ENCODE measurements around the gene CYSLTR2.

Gene CYSLTR2

GRCh38 chr13:48731001-48731658 lies 77.4 kb downstream of the CYSLTR2 start:
- no peak overlapping the region for H3K4me3 ChIP-seq (ENCODE audit: low read depth, low read length)
- DNase-seq (ENCODE audit: low read depth): no peak
- TF ChIP-seq, protein P1, sequence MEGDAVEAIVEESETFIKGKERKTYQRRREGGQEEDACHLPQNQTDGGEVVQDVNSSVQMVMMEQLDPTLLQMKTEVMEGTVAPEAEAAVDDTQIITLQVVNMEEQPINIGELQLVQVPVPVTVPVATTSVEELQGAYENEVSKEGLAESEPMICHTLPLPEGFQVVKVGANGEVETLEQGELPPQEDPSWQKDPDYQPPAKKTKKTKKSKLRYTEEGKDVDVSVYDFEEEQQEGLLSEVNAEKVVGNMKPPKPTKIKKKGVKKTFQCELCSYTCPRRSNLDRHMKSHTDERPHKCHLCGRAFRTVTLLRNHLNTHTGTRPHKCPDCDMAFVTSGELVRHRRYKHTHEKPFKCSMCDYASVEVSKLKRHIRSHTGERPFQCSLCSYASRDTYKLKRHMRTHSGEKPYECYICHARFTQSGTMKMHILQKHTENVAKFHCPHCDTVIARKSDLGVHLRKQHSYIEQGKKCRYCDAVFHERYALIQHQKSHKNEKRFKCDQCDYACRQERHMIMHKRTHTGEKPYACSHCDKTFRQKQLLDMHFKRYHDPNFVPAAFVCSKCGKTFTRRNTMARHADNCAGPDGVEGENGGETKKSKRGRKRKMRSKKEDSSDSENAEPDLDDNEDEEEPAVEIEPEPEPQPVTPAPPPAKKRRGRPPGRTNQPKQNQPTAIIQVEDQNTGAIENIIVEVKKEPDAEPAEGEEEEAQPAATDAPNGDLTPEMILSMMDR (IDR thresholded peaks at IDR 0.05; ENCODE audit: control insufficient read depth, extremely low read depth, insufficient read depth): no peak

DNA sequence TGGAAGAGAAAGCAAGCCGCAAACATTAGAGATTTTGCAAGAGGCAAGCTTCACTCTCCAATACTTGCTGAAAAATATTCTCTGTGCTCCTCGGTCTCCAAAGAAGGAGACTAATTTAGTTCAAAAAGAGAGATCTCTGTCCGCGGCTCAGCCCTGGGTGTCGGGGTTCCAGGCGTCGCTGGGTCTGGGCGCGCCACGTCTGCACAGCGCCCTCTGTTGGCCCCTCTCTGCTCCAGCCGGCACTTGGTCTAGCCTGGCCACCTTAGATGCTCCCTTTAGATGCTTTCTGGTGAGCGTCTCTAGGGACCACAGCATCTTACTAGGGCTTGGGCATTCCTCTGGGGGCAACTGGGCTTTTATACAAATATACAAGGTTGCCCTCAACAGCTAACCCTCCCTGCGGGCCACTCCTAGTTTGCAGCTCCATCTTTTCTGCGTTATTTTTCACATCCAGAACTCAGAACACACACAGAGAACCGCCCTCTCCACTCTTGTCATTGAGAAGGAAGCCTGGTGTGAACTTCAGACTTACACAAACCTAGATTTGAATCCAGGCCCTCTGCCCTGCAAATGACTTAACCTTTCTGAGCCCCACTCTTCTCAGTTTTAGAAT lies 78.3 kb downstream of the CYSLTR2 start:
- DNase-seq (ENCODE audit: low read depth): no peak
- no peak overlapping the region for H3K4me3 ChIP-seq (ENCODE audit: low read depth, low read length)
- TF ChIP-seq, protein P1 (IDR thresholded peaks at IDR 0.05; ENCODE audit: control insufficient read depth, extremely low read depth, insufficient read depth): peak; percentile 74

DNA sequence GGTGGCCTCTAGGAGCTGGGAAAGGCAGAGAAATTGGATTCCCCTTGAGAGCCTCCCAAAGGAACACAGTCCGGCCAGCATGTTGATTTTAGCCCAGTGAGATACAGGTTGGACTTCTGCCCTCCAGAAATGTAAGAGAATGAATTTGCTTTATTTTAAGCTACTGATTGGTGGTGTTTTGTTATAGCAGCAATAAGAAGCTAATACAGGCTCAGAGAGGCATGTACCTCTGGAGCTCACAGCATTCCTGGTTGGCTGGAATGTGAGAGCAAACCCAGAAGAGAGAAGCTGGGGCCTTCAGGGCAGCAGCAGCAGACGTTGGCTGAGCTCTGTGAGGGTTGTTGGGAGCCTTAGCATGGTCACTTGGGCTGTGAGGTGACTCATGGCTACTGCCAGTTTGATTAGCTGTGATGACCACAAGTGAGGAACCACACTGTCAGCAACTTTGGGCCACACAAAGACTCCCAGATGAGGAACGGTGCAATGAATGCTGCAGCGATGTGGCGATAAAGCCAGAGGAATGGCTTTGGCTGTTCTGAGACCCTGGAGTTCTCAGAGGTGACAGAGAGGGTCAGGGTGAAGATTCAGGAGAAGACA lies 80.1 kb downstream of the CYSLTR2 start:
- TF ChIP-seq, protein P1 (IDR thresholded peaks at IDR 0.05; ENCODE audit: control insufficient read depth, extremely low read depth, insufficient read depth): no peak
- H3K4me3 ChIP-seq (ENCODE audit: low read depth, low read length): no peak overlapping the region
- no peak for DNase-seq (ENCODE audit: low read depth)

DNA sequence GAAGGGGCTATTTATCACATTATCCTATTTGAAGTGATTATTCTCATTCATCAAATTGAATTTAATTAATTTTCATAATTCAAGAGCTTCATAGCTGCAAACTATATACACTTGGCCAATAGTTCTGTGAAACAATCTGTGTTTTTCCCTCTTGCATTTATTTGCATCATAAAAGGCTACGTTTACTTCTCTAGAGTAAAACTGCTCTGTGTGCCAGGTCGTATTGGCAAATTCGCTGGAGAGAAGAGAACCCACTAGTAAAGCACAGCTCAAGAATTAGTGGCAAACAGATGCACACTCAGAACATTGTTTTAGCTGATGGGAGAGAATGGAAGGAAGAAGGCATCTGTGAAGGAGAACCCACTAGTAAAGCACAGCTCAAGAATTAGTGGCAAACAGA lies 81.8 kb downstream of the CYSLTR2 start:
- no peak overlapping the region for H3K4me3 ChIP-seq (ENCODE audit: low read depth, low read length)
- no peak for DNase-seq (ENCODE audit: low read depth)
- TF ChIP-seq, protein P1 (IDR thresholded peaks at IDR 0.05; ENCODE audit: control insufficient read depth, extremely low read depth, insufficient read depth): no peak

DNA sequence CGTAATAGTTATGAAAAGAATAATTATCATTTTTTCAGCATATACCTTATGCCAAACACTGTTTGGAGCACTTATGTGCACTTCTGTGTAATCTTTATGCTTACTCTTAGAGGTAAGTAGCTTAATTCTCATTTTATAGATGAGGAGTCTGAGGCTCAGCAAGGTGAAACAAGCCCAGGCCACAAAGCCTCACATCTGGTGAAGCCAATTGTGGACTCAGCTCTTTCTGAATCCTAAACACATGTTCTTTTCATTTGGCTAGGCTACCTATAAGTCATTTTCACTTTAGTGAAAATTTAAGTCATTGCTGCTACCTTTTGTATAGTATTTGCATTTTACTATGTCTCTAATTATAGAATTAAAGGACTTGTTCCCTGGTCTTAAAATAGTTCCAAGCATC lies 84.0 kb downstream of the CYSLTR2 start:
- DNase-seq (ENCODE audit: low read depth): no peak
- TF ChIP-seq, protein P1 (IDR thresholded peaks at IDR 0.05; ENCODE audit: control insufficient read depth, extremely low read depth, insufficient read depth): no peak

GRCh38 chr13:48738311-48738710 lies 84.6 kb downstream of the CYSLTR2 start:
- DNase-seq (ENCODE audit: low read depth): no peak
- no peak overlapping the region for H3K4me3 ChIP-seq (ENCODE audit: low read depth, low read length)
- TF ChIP-seq, protein P1 (IDR thresholded peaks at IDR 0.05; ENCODE audit: control insufficient read depth, extremely low read depth, insufficient read depth): no peak

More for the DNA sequence above, 84.0 kb downstream of the CYSLTR2 start:
- no peak overlapping the region for H3K4me3 ChIP-seq (ENCODE audit: low read depth, low read length)
